Measurements from ENCODE around the gene CCL27.
A peak's percentile ranks its signal among the peaks of the same experiment; 100 is the strongest.
"Not testable (repeated sequence)": the region's sequence is repeated elsewhere in the genome, so short reads cannot be mapped to it uniquely, and the experiment has no call there.

Gene CCL27

DNA sequence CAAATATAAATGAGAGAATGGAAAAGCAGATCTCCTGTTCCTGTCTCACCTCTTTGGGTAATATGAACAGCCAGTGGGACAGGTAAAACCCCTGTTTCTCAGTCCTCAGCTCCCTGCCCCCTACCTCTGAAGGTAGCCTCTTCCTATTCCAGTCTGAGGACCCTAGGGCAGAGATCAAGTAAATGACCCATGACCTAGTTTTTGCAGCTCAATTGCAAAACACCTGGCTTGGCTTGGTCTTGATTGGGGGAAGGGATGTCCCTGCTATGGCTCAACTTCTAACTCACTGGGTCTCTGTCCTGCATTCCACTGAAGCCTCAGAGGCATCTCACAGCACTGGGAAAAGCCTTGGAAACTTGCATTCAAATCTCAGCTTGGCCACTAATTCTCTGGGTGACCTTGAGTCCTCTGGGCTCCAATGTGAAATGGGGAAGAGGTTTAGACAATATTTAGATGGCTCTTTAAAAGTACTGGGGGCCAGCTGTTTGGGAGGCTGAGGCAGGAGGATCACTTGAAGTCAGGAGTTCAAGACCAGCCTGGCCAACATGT, 17.6 kb downstream of the CCL27 start:
- Histone ChIP-seq H2AFZ (ENCODE audit: low read depth, low read length) (no peak overlapping the region), H3K4me2 (ENCODE audit: low read length) (no peak overlapping the region), H3K4me1 (ENCODE audit: low read length) (peaks cover 13% of the 10 kb centered on the region), H4K20me1 (ENCODE audit: insufficient read depth, low read length) (peaks cover 3% of the 10 kb centered on the region; the same call in 1 of the 2 replicates), H3K36me3 (replicated peaks; ENCODE audit: low read depth, low read length) (peaks cover 17% of the 10 kb centered on the region), H3K27me3 (ENCODE audit: low read depth, low read length) (no peaks in the 10 kb centered on the region), H3K79me2 (ENCODE audit: low read length) (peaks cover 13% of the 10 kb centered on the region), H3K27ac (ENCODE audit: low read length) (no peak overlapping the region), H3K9me3 (ENCODE audit: insufficient read depth, low read length) (no peaks in the 10 kb centered on the region), H3K9ac (ENCODE audit: low read length) (no peak overlapping the region), H3K4me3 (ENCODE audit: low read length) (no peak overlapping the region)
- TF ChIP-seq, protein P1, sequence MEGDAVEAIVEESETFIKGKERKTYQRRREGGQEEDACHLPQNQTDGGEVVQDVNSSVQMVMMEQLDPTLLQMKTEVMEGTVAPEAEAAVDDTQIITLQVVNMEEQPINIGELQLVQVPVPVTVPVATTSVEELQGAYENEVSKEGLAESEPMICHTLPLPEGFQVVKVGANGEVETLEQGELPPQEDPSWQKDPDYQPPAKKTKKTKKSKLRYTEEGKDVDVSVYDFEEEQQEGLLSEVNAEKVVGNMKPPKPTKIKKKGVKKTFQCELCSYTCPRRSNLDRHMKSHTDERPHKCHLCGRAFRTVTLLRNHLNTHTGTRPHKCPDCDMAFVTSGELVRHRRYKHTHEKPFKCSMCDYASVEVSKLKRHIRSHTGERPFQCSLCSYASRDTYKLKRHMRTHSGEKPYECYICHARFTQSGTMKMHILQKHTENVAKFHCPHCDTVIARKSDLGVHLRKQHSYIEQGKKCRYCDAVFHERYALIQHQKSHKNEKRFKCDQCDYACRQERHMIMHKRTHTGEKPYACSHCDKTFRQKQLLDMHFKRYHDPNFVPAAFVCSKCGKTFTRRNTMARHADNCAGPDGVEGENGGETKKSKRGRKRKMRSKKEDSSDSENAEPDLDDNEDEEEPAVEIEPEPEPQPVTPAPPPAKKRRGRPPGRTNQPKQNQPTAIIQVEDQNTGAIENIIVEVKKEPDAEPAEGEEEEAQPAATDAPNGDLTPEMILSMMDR (IDR thresholded peaks at IDR 0.05; ENCODE audit: low read depth, low read length): no peak
- TF ChIP-seq EZH2phosphoT487 (IDR thresholded peaks at IDR 0.05; ENCODE audit: low read depth): no peak

DNA sequence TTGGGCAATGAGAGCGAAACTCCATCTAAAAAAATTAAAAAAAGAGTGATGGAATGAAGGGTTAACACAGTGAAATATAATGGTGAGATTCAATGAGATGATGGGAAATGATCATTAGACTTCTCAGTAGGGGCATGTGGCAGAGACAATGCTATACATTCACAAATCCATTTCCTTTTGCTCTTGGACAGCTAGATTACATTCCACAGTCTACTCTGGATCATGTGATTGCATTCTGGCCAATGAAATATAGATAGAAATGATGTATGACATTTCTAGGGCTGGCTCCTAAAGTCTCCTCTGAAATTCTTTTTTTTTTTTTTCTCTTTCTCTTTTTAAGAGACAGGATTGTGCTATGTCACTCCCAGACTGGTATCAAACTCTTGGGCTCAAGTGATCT, 19.8 kb downstream of the CCL27 start:
- H3K36me3 ChIP-seq (replicated peaks; ENCODE audit: low read depth, low read length): peaks cover under 1% of the 10 kb centered on the region
- no peak for TF ChIP-seq EZH2phosphoT487 (IDR thresholded peaks at IDR 0.05; ENCODE audit: low read depth)
- TF ChIP-seq, protein P1 (IDR thresholded peaks at IDR 0.05; ENCODE audit: low read depth, low read length): no peak
- no peak overlapping the region for H3K27ac ChIP-seq (ENCODE audit: low read length)
- no peak overlapping the region for H3K4me3 ChIP-seq (ENCODE audit: low read length)
- H3K79me2 ChIP-seq (ENCODE audit: low read length): peaks cover 10% of the 10 kb centered on the region
- H3K4me2 ChIP-seq (ENCODE audit: low read length): no peak overlapping the region
- H3K9me3 ChIP-seq (ENCODE audit: insufficient read depth, low read length): no peaks in the 10 kb centered on the region
- peaks cover 18% of the 10 kb centered on the region for H3K4me1 ChIP-seq (ENCODE audit: low read length)
- H3K9ac ChIP-seq (ENCODE audit: low read length): no peak overlapping the region
- no peak overlapping the region for H2AFZ ChIP-seq (ENCODE audit: low read depth, low read length)
- H3K27me3 ChIP-seq (ENCODE audit: low read depth, low read length): no peaks in the 10 kb centered on the region
- peaks cover 1% of the 10 kb centered on the region; the same call in 1 of the 2 replicates for H4K20me1 ChIP-seq (ENCODE audit: insufficient read depth, low read length)

DNA sequence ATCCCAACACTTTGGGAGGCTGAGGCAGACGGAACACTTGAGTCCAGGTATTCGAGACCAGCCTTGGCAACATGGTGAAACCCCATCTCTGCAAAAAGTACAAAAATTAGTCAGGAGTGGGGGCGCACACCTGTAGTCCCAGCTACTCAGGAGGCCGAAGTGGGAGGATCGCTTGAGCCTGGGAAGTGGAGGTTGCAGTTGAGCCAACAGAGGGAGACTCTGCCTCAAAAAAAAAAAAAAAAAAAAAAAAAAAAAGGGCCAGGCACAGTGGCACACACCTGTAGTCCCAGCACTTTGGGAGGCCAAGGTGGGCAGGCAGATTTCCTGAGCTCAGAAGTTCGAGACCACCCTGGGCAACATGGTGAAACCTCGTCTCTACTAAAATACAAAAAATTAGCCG, 23.1 kb downstream of the CCL27 start:
- H3K27me3 ChIP-seq (ENCODE audit: low read depth, low read length); H4K20me1 ChIP-seq (ENCODE audit: insufficient read depth, low read length); H3K9me3 ChIP-seq (ENCODE audit: insufficient read depth, low read length); H2AFZ ChIP-seq (ENCODE audit: low read depth, low read length); H3K9ac ChIP-seq (ENCODE audit: low read length); H3K27ac ChIP-seq (ENCODE audit: low read length); H3K4me3 ChIP-seq (ENCODE audit: low read length); H3K4me2 ChIP-seq (ENCODE audit: low read length): not testable (repeated sequence)
- H3K79me2 ChIP-seq (ENCODE audit: low read length): peaks cover 28% of the 10 kb centered on the region
- peaks cover 12% of the 10 kb centered on the region for H3K4me1 ChIP-seq (ENCODE audit: low read length)
- H3K36me3 ChIP-seq (replicated peaks; ENCODE audit: low read depth, low read length): peaks cover 13% of the 10 kb centered on the region

DNA sequence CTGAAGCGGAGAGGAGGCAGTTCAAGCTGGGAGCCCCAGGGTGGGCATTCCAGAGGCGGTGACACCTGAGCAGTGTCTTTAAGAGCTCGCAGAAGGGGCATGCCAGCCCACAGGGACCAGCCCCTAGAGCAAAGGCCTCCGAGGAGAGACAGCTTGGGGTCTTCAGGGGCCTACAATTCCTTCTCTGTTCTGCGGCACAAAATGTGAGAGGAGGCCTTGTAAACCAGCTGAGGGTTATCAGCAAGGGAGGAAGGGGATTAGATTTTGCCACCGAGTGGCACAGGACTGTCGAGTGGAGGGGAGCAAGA, 24.4 kb downstream of the CCL27 start:
- peak overlapping the region; percentile 66 for H2AFZ ChIP-seq (ENCODE audit: low read depth, low read length)
- peak overlapping the region; percentile 83 for H3K9ac ChIP-seq (ENCODE audit: low read length)
- H3K4me3 ChIP-seq (ENCODE audit: low read length): peak overlapping the region; percentile 82
- no peaks in the 10 kb centered on the region for H3K27me3 ChIP-seq (ENCODE audit: low read depth, low read length)
- H3K4me1 ChIP-seq (ENCODE audit: low read length): peaks cover 12% of the 10 kb centered on the region
- H3K27ac ChIP-seq (ENCODE audit: low read length): peak overlapping the region; percentile 12; the same call in 1 of the 2 replicates
- H4K20me1 ChIP-seq (ENCODE audit: insufficient read depth, low read length): no peaks in the 10 kb centered on the region
- peak overlapping the region; percentile 94 for H3K4me2 ChIP-seq (ENCODE audit: low read length)
- peaks cover 13% of the 10 kb centered on the region for H3K36me3 ChIP-seq (replicated peaks; ENCODE audit: low read depth, low read length)
- TF ChIP-seq, protein P1 (IDR thresholded peaks at IDR 0.05; ENCODE audit: low read depth, low read length): no peak
- no peak for TF ChIP-seq EZH2phosphoT487 (IDR thresholded peaks at IDR 0.05; ENCODE audit: low read depth)
- H3K79me2 ChIP-seq (ENCODE audit: low read length): peaks cover 28% of the 10 kb centered on the region
- H3K9me3 ChIP-seq (ENCODE audit: insufficient read depth, low read length): no peaks in the 10 kb centered on the region

Data from OCI-LY3 (cell line).